Measurements from ENCODE around the gene POLR1A. TPM values are rescaled to one million over a fixed set of nuclear protein-coding genes. Genes with fewer than 3 reads are reported as not detected.

Gene POLR1A
- total and polyA plus RNA-seq, 2 donors (not counting 3 experiments of a cell fraction or from before 2014, with no cell fraction given), result 7.6 to 40.7 TPM

GRCh38 chr2:86027196-86027921 is 78.3 kb downstream of the POLR1A start:
- Histone ChIP-seq H3K27me3 (ENCODE audit: control insufficient read depth in 2 of 2, insufficient read depth in 2 of 2, low read length in 2 of 2) (no peaks in the 10 kb centered on the region), H3K9ac (replicated peaks; ENCODE audit: extremely low read depth, insufficient read depth, low read length) (no peak overlapping the region), H3K4me1 (ENCODE audit: control insufficient read depth, extremely low read depth, insufficient read depth, low read length) (peaks cover 17% of the 10 kb centered on the region), H3K4me2 (ENCODE audit: insufficient read depth, low read length) (no peak overlapping the region), H4K20me1 (replicated peaks; ENCODE audit: control insufficient read depth, extremely low read depth, insufficient read depth, low read length) (no peaks in the 10 kb centered on the region), H3K4me3 (replicated peaks in 1 of 3; ENCODE audit: insufficient read depth in 1 of 3, low read depth in 1 of 3, low read length in 3 of 3) (no peak overlapping the region), H3K9me1 (replicated peaks; ENCODE audit: control insufficient read depth, extremely low read depth, insufficient read depth, low read length) (no peaks in the 10 kb centered on the region), H3K27ac (ENCODE audit: insufficient read depth, low read depth, low read length) (no peak overlapping the region), H3K36me3 (ENCODE audit: control insufficient read depth in 2 of 2, extremely low read depth in 1 of 2, insufficient read depth in 2 of 2, low read length in 2 of 2) (peaks cover 4 to 31% of the 10 kb centered on the region in 2 experiments), H2AFZ (ENCODE audit: low read depth, low read length) (no peak overlapping the region), H3K79me2 (ENCODE audit: control insufficient read depth, insufficient read depth, low read length) (no peaks in the 10 kb centered on the region), H3K9me3 (replicated peaks; ENCODE audit: control insufficient read depth, insufficient read depth, low read length) (no peaks in the 10 kb centered on the region)
- intact Hi-C loops (cut with micrococcal nuclease) (no loop called here), dilution Hi-C loops (cut with MboI; ENCODE audit: extremely low pct_ligation_motif_present, low sequenced_read_pairs) (no loop called here)
- TF ChIP-seq CTCF (IDR thresholded peaks at IDR 0.05; ENCODE audit: extremely low read depth in 1 of 2, insufficient read depth in 1 of 2, low read depth in 1 of 2, low read length in 2 of 2) (no peak), FOS (IDR thresholded peaks at IDR 0.05; ENCODE audit: borderline replicate concordance, insufficient read depth, low read length) (no peak), POLR2A (IDR thresholded peaks at IDR 0.05; ENCODE audit: low read depth, low read length) (no peak), POLR2AphosphoS5 (IDR thresholded peaks at IDR 0.05; ENCODE audit: insufficient read depth, low read depth, low read length) (no peak)
- ChIA-PET CTCF (interaction anchor here (1.0 to 6.8 kb wide), 7 partner anchors 9 to 320 kb away, joined by 3 to 42 read pairs (median 10); partner anchors contain the start of gene ST3GAL5), POLR2A (interaction anchor here (1.3 to 2.0 kb wide), 2 partner anchors 9 kb away, joined by 6 to 8 read pairs; no protein-coding TSS in a partner anchor)
- FAIRE-seq, result no peak
- DNase-seq (ENCODE audit: low read depth, low spot score), result no peak
- no TSS peak for BruUV-seq (replicated peaks)

GRCh38 chr2:86026744-86027065 is 79.0 kb downstream of the POLR1A start:
- BruUV-seq (replicated peaks), result no TSS peak
- Histone ChIP-seq H4K20me1 (replicated peaks; ENCODE audit: control insufficient read depth, extremely low read depth, insufficient read depth, low read length) (no peaks in the 10 kb centered on the region), H3K36me3 (ENCODE audit: control insufficient read depth in 2 of 2, extremely low read depth in 1 of 2, insufficient read depth in 2 of 2, low read length in 2 of 2) (peaks cover 4 to 26% of the 10 kb centered on the region in 2 experiments), H3K4me2 (ENCODE audit: insufficient read depth, low read length) (no peak overlapping the region), H2AFZ (ENCODE audit: low read depth, low read length) (no peak overlapping the region), H3K4me3 (replicated peaks in 1 of 3; ENCODE audit: insufficient read depth in 1 of 3, low read depth in 1 of 3, low read length in 3 of 3) (no peak overlapping the region), H3K9me1 (replicated peaks; ENCODE audit: control insufficient read depth, extremely low read depth, insufficient read depth, low read length) (no peaks in the 10 kb centered on the region), H3K27me3 (ENCODE audit: control insufficient read depth in 2 of 2, insufficient read depth in 2 of 2, low read length in 2 of 2) (no peaks in the 10 kb centered on the region), H3K79me2 (ENCODE audit: control insufficient read depth, insufficient read depth, low read length) (no peaks in the 10 kb centered on the region), H3K9ac (replicated peaks; ENCODE audit: extremely low read depth, insufficient read depth, low read length) (no peak overlapping the region), H3K9me3 (replicated peaks; ENCODE audit: control insufficient read depth, insufficient read depth, low read length) (no peaks in the 10 kb centered on the region), H3K4me1 (ENCODE audit: control insufficient read depth, extremely low read depth, insufficient read depth, low read length) (peaks cover 17% of the 10 kb centered on the region), H3K27ac (ENCODE audit: insufficient read depth, low read depth, low read length) (no peak overlapping the region)
- CTCF ChIA-PET, result interaction anchor here (1.2 to 6.8 kb wide), 6 partner anchors 9 to 199 kb away, joined by 4 to 42 read pairs (median 18); partner anchors contain the start of gene ST3GAL5
- dilution Hi-C loops (cut with MboI; ENCODE audit: extremely low pct_ligation_motif_present, low sequenced_read_pairs), result no loop called here
- TF ChIP-seq JUN (IDR thresholded peaks at IDR 0.05; ENCODE audit: borderline replicate concordance, insufficient read depth, insufficient read length, low read depth) (no peak), FOS (IDR thresholded peaks at IDR 0.05; ENCODE audit: borderline replicate concordance, insufficient read depth, low read length) (no peak), MAX (IDR thresholded peaks at IDR 0.05; ENCODE audit: insufficient read depth, insufficient read length) (no peak), GATA2 (IDR thresholded peaks at IDR 0.05; ENCODE audit: insufficient read depth, insufficient read length, low read depth, low read length) (no peak), POLR2A (IDR thresholded peaks at IDR 0.05; ENCODE audit: low read depth, low read length) (no peak), POLR2AphosphoS5 (IDR thresholded peaks at IDR 0.05; ENCODE audit: insufficient read depth, low read depth, low read length) (no peak), MYC (IDR thresholded peaks at IDR 0.05; ENCODE audit: low read depth, low read length) (no peak), EZH2 (IDR thresholded peaks at IDR 0.05; ENCODE audit: borderline replicate concordance, low read depth, low read length, severe bottlenecking) (no peak), CTCF (IDR thresholded peaks at IDR 0.05; ENCODE audit: extremely low read depth in 1 of 2, insufficient read depth in 1 of 2, low read depth in 1 of 2, low read length in 2 of 2) (no peak)
- FAIRE-seq (no peak), DNase-seq (ENCODE audit: low read depth, low spot score) (no peak)
- POLR2A ChIA-PET, result interaction anchor here (1.3 kb wide), 1 partner anchor 10 kb away, joined by 6 read pairs; no protein-coding TSS in a partner anchor
- intact Hi-C loops (cut with micrococcal nuclease), result no loop called here

All from endothelial cell of umbilical vein (primary cell).